Measurements from ENCODE around the gene TIMM23. TPM values are rescaled to one million over a fixed set of nuclear protein-coding genes. Genes with fewer than 3 reads are reported as not detected.

Gene TIMM23
- total RNA-seq, 1 experiment from 2014 or later = 127 TPM

- no peak for DNase-seq (ENCODE audit: low read depth)
Observed at GRCh38 chr10:46052057-46052790, 79.9 kb downstream of the TIMM23 start.

GRCh38 chr10:46052791-46053375 is 80.6 kb downstream of the TIMM23 start:
- DNase-seq (ENCODE audit: low read depth) = no peak

Other genes with a start within 250 kb of the TIMM23 start
- 11.6 and 15.6 TPM in 2 replicates for gene WASHC2C, start 245.2 kb upstream of the TIMM23 start, total RNA-seq (2014; rRNA removed; shearing (Covaris generic))
- 3.2 and 3.6 TPM in 2 replicates for gene AGAP4, start 125.0 kb upstream of the TIMM23 start, total RNA-seq (2014; rRNA removed; shearing (Covaris generic))
- 92.4 and 101 TPM in 2 replicates for gene NCOA4, start 58.1 kb downstream of the TIMM23 start, total RNA-seq (2014; rRNA removed; shearing (Covaris generic))
- not detected in 2 replicates for gene MSMB, start 73.8 kb downstream of the TIMM23 start, total RNA-seq (2014; rRNA removed; shearing (Covaris generic))